Renal cortex interstitium (tissue), 11 donors: ENCODE measurements around the gene NUDT21. TPM values are rescaled to one million over a fixed set of nuclear protein-coding genes. Genes with fewer than 3 reads are reported as not detected.
"Not testable (repeated sequence)": the region's sequence is repeated elsewhere in the genome, so short reads cannot be mapped to it uniquely, and the experiment has no call there.

ENCODE experiments used
- DNase-seq, 11 donors: peaks; one replicate each; pipeline ENCODE4 v3.0.0-alpha.2; 2013; ENCODE audit warnings: low read depth in 9 of 11, low spot score in 4 of 11; ENCODE audit errors: extremely low read depth in 1 of 11
- polyA plus RNA-seq, 3 donors: library from polyadenylated mRNA; unstranded; fragments of 120-200 nt; gene quantifications; one replicate each; pipeline ENCODE4 v1.2.1, GENCODE V29; 2013; ENCODE audit not compliant: insufficient read length in 3 of 3

The NUDT21 gene
- polyA plus RNA-seq, 3 donors, result 125 to 152 (median 135) TPM

GRCh38 chr16:56399486-56399885 is 51.6 kb downstream of the NUDT21 start:
- no peak for DNase-seq

GRCh38 chr16:56399047-56399446 is 52.1 kb downstream of the NUDT21 start:
- no peak for DNase-seq

GRCh38 chr16:56396724-56397123 is 54.4 kb downstream of the NUDT21 start:
- not testable (repeated sequence) for DNase-seq

GRCh38 chr16:56389554-56389953 is 61.6 kb downstream of the NUDT21 start:
- DNase-seq, result no peak

GRCh38 chr16:56388209-56388608 is 62.9 kb downstream of the NUDT21 start:
- no peak for DNase-seq

- no peak for DNase-seq
Observed at GRCh38 chr16:56387396-56387795, 63.7 kb downstream of the NUDT21 start.

- no peak for DNase-seq
Observed at GRCh38 chr16:56384074-56384721, 66.9 kb downstream of the NUDT21 start.

GRCh38 chr16:56382901-56383355 is 68.2 kb downstream of the NUDT21 start:
- no peak for DNase-seq

GRCh38 chr16:56382459-56382858 is 68.7 kb downstream of the NUDT21 start:
- no peak for DNase-seq

GRCh38 chr16:56380778-56381485 is 70.2 kb downstream of the NUDT21 start:
- DNase-seq, result not testable (repeated sequence)

Other genes with a start within 250 kb of the NUDT21 start
- 100 to 1,000 TPM; 141 to 145 (median 144) TPM for gene AMFR, start 25.8 kb downstream of the NUDT21 start, polyA plus RNA-seq
- 10 to 100 TPM; 38.9 to 40.9 (median 39.6) TPM for gene OGFOD1, start 222 bp upstream of the NUDT21 start, polyA plus RNA-seq
- 100 to 1,000 TPM in 1 of 3 donors, 10 to 100 TPM in 2; 68.1 to 116 (median 92.6) TPM for gene BBS2, start 68.7 kb upstream of the NUDT21 start, polyA plus RNA-seq
- not detected for gene MT4, start 113.7 kb upstream of the NUDT21 start, polyA plus RNA-seq
- gene MT3, start 138.2 kb upstream of the NUDT21 start, polyA plus RNA-seq, result 1 to 10 TPM in 1 of 3 donors, under 1 TPM in 2; 0.84 to 1.3 (median 0.85) TPM
- 10 to 100 TPM; 14.5 to 29.8 (median 25.6) TPM for gene MT2A, start 157.3 kb upstream of the NUDT21 start, polyA plus RNA-seq
- gene MT1E, start 174.4 kb upstream of the NUDT21 start, polyA plus RNA-seq, result 10 to 100 TPM; 16.0 to 23.9 (median 17.3) TPM
- under 1 TPM in 1 of 3 donors, not detected in 2; 0.20 TPM for gene MT1M, start 181.3 kb upstream of the NUDT21 start, polyA plus RNA-seq
- gene MT1A, start 187.3 kb upstream of the NUDT21 start, polyA plus RNA-seq, result not detected
- not detected for gene MT1B, start 200.6 kb upstream of the NUDT21 start, polyA plus RNA-seq
- gene MT1F, start 206.6 kb upstream of the NUDT21 start, polyA plus RNA-seq, result 10 to 100 TPM; 48.4 to 77.2 (median 58.2) TPM
- 10 to 100 TPM; 31.1 to 90.7 (median 45.7) TPM for gene MT1G, start 216.7 kb upstream of the NUDT21 start, polyA plus RNA-seq
- 10 to 100 TPM in 2 of 3 donors, 1 to 10 TPM in 1; 4.5 to 25.2 (median 12.1) TPM for gene MT1H, start 218.5 kb upstream of the NUDT21 start, polyA plus RNA-seq
- 10 to 100 TPM; 24.8 to 30.2 (median 27.0) TPM for gene MT1X, start 231.1 kb upstream of the NUDT21 start, polyA plus RNA-seq